A549 (cell line): Measurements from ENCODE around the gene TMEM91.

ENCODE experiments used
- BHLHE40 ChIP-seq: IDR thresholded peaks from 2 replicates; pipeline ENCODE4 v1.6.1; 2012; ENCODE audit warnings: low read depth, low read length, inconsistent platforms
- CTCF ChIP-seq: fragments of >200 bp; sonication (Bioruptor Twin); formaldehyde crosslinking; IDR thresholded peaks from 3 replicates; pipeline ENCODE4 v1.5.1; 2016
- JUNB ChIP-seq: fragments of >200 bp; sonication (Bioruptor Twin); formaldehyde crosslinking; IDR thresholded peaks from 2 replicates; pipeline ENCODE4 v1.6.1; 2016
- KDM1A ChIP-seq: fragments of 200-600 bp; sonication (generic); IDR thresholded peaks from 2 replicates; pipeline ENCODE4 v1.6.1; 2016; ENCODE audit warnings: low read depth, mild to moderate bottlenecking
- NR3C1 ChIP-seq: fragments of >200 bp; sonication (Bioruptor Twin); formaldehyde crosslinking; IDR thresholded peaks from 3 replicates; pipeline ENCODE4 v1.6.1; 2017
- POLR2A ChIP-seq: IDR thresholded peaks from 2 replicates; pipeline ENCODE4 v1.6.1; 2012; ENCODE audit warnings: mild to moderate bottlenecking, low read length
- POLR2AphosphoS2 ChIP-seq: conservative IDR thresholded peaks from 2 replicates; pipeline ENCODE4 v1.6.1; 2012; ENCODE audit warnings: low read length, improper control_type of control experiment, inconsistent platforms
- RCOR1 ChIP-seq: fragments of 150-350 bp; IDR thresholded peaks from 2 replicates; pipeline ENCODE4 v1.6.1; 2014; ENCODE audit warnings: antibody characterized with exemption, low read length, low read depth
- RFX5 ChIP-seq: fragments of 450-650 bp; IDR thresholded peaks from 2 replicates; pipeline ENCODE4 v1.7.1; 2014; ENCODE audit warnings: antibody characterized with exemption, mild to moderate bottlenecking, moderate library complexity
- ZFP36 ChIP-seq: fragments of 450-650 bp; IDR thresholded peaks from 2 replicates; pipeline ENCODE4 v1.6.1; 2014; ENCODE audit warnings: borderline replicate concordance; ENCODE audit not compliant: partially characterized antibody

DNA sequence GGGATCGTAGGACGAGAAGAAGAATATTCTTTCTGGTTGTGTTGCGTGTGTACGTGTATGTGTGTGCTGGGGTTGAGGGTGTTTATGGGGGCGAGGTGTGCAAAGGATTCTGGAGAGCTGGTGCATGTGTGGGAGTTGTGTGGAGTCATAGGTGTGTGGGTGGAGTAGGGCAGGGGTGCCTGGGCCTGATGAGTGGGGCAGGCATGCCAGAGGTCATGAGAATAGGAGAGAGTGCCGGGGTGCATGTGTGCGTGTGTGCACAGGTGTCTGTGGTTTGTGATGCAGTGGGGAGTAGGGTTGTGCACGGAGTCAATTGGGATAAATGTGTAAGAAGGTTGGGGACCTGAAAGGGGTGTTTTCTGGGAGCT, 649 bp downstream of the TMEM91 start:
- TF ChIP-seq CTCF (no peak), RFX5 (no peak), RCOR1 (no peak), ZFP36 (no peak), POLR2A (no peak), BHLHE40 (no peak), NR3C1 (no peak), JUNB (no peak), KDM1A (no peak), POLR2AphosphoS2 (no peak)
